C4-2B (cell line): Measurements from ENCODE around the gene TAC3.

Source experiments
- CTCF ChIP-seq: fragments of 450-650 bp; conservative IDR thresholded peaks from 2 replicates; pipeline ENCODE4 v1.5.1; 2017; ENCODE audit warnings: mild to moderate bottlenecking
- ZFX ChIP-seq: fragments of 450-650 bp; IDR thresholded peaks from 2 replicates; pipeline ENCODE4 v1.6.1; 2017

GRCh38 chr12:57040211-57040610, 23.9 kb upstream of the TAC3 start:
- TF ChIP-seq CTCF (no peak), ZFX (no peak)
